UCSD-AML1 (cell line): Measurements from ENCODE around the gene TMEM213.
"Not testable (repeated sequence)": the region's sequence is repeated elsewhere in the genome, so short reads cannot be mapped to it uniquely, and the experiment has no call there.

ENCODE experiments used
- DNase-seq: peaks from one replicate; lab custom pipeline; 2025; ENCODE audit not compliant: unreplicated experiment; lab: John Stamatoyannopoulos, UW

The TMEM213 gene

DNA sequence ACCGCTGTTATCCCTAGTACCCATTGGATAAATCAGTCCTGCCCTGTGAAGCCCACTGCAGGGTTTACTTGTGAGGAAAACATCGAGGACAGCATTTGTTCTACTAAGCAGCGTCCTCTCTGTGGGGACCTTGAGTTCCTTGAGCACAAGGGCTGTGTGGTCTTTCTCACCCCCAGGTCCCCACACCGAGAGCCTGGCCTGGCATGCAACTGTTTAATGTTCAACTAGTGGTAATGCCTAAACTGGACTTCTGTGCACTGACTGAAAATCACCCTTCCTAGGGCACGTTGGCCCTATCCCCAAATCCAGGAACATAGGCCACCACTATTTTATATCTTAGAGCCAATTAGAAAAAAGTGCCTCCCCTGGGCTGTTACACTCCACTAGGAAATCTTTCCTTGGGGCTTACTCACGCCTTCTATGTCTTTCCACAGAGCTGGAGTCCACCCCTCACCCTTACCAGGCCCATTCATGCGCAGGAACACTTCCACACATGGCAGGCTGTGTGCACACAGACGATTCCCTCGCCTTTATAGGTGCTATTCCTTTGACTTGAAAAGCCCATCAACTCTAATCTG, 1.7 kb upstream of the TMEM213 start:
- DNase-seq = no peak

DNA sequence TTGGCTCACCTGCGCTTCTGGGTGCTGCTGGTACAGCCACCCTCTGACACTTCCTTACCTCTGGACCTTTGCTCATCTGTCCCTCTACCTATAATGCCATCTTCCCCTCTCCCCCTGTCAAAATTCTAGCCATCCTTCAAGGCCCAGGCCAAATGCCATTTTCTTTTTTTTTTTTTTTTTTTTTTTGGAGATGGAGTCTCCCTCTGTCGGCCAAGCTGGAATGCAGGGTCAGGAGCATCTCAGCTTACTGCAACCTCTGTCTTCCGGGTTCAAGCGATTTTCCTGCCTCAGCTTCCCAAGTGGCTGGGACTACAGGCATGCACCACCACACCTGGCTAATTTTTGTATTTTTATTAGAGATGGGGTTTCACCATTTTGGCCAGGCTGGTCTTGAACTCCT, 748 bp upstream of the TMEM213 start:
- not testable (repeated sequence) for DNase-seq

DNA sequence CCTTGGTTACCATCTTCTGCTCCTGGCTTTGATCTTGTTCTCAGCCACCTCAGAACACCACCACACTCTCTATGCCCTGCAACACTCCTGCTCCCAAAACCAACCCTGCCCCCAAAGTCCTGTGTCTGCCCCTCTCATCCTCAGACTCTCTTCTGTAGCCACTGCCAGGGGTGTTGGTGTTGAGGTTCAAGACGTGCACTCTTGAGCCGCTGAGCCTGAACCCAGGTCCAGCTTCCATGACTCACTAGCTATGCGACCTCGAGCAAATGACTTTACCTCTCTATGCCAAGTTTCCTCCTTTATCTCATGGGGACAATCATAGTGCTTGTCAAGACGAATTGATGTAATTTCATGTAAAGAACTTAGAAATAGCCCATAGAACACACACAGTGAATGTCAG, 1.0 kb downstream of the TMEM213 start:
- no peak for DNase-seq

DNA sequence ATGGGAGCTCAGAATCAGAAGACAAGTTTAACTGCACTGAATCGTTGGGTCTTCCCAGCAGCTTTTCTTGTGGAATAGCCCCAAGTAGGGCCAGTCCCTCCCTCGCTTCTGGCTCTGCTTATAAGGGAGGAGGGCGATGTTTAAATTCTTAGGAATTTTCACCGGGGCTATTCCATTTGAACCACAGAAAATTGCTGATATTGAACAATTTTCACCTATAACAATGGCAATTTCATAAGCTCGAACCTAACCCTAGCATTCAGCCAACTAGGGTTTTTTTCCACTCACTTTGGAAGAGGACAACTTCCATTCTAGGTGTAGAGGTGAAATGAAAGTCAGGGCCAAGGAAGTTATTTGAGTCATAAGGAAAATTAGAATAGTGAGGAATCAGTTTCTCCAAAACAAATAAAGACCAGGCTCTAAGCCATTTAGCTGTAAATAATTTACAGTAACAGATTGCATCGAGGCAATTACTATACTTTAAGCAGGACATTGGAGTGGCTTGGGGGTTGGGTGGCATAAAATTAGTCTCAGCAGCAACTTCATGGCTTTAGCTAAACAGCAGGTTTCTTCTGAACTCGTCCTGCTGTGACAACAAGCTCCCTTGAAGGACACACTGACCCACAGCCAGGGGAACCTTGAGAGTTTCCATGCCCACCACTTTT, 1.7 kb downstream of the TMEM213 start:
- DNase-seq = no peak

DNA sequence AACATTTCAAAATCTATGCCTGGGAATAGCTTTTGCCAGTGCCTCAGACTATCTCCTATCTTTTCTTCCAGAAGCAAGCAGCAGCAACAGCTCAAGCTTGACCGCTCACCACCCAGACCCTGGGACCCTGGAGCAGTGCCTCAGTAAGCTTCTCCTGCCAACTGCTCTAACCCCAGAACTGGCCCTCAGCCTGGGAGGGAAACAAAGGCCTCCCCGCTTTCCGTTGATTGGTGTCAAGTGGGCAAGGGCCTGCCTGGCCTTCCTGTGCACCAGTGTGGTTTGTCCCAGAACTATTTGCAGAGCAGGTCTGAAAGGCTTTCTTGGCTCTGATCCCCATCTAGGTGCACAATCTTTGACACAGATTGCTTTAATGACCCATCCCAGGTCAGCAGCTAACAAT, 3.5 kb downstream of the TMEM213 start:
- DNase-seq = no peak

DNA sequence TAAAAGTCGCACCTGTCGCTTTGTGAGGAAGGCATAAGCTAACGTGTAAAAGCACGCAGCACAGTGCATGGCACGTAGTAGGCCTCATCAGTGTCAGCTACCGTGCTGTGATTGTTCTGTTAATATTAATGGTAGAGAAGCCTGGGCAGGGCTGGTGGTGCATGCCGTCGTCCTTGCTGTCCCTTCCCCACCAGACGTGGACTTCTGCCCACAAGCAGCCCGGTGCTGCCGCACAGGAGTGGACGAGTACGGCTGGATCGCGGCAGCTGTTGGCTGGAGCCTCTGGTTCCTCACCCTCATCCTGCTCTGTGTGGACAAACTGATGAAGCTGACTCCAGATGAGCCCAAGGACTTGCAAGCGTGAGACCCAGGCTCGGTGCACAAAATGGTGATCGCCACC, 4.9 kb downstream of the TMEM213 start:
- no peak for DNase-seq

DNA sequence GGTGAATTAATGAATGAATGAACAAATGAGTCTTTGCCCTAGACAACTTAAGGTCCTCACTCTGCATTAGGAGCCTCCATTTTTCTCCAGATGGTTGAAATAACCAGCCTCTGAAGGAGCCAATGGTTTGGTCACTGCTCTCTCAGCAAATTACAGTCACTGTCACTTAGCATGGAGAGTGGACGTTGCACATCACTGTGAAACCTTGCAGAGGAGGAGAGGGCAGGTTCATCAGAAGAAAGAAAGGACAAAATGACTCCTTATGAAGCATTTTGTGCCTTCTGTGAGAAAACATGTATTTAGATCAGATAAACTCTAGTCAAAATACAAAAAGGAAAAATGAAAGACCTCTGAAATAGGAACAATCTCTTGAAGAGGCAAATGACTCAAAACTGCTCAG, 6.8 kb downstream of the TMEM213 start:
- no peak for DNase-seq

DNA sequence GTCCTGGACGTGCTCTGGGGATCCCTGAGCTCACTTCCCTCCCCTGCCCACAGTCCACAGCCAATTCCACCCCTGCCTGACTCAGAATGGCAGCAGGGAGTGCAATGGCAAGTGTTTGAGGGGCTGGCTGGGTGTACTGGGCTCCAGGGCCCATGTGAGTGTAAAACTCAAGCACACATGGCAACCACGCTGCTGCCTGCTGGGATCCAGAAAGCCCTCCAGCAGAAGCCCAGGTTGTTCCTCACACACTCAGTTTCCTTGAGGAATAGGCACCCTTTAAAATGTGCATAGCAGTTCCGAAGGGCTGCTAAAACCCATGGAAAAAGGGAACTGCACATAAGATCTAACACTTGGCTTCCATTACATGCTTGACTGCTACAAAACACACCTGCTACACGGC, 11.6 kb downstream of the TMEM213 start:
- DNase-seq = no peak

DNA sequence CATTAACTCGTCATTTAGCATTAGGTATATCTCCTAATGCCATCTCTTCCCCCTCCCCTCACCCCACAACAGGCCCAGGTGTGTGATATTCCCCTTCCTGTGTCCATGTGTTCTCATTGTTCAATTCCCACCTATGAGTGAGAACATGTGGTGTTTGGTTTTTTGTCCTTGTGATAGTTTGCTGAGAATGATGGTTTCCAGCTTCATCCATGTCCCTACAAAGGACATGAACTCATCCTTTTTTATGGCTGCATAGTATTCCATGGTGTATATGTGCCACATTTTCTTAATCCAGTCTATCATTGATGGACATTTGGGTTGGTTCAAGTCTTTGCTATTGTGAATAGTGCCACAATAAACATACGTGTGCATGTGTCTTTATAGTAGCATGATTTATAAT, 13.5 kb downstream of the TMEM213 start:
- DNase-seq = not testable (repeated sequence)

DNA sequence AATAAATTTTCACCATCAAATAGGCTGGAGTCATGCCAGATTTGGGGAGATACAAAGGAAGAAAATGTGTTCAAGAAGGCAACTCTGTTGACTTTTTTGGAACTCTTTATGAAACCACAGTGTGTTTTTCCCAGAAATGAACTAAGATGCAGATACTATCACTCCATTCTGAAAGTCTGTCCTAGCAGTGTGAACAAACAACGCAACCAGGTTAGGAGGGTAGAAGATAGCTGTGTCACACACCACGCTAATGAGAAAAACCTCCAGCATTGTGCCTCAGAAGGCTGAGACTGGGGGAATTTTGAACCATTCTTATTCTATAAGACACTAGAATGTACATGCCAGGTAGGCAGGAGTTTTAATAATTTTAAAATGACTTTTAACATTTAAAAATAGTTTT, 16.2 kb downstream of the TMEM213 start:
- DNase-seq = no peak

DNA sequence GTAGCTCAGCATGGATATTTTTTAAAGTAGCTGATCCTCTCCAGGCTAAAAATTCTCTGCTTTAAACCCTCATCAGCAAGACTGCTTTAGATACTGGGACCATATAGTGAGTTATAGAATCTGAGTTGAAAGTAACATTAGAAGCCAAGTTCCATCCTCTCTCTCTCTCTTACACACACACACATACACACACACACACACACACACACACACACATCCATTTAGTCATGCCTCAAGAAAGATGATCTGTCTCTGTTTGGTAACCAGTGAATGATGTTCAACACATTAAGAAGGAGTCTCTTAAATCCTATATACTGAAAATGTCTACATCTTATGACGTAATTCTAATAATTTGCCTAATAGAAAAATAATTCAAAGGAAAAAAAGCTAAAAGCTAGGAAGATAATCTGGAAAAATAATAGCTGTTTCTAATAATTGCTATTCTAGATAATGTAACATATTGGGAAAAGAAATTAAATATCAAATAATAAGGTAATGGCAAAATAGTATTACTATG, 17.1 kb downstream of the TMEM213 start:
- DNase-seq = no peak

DNA sequence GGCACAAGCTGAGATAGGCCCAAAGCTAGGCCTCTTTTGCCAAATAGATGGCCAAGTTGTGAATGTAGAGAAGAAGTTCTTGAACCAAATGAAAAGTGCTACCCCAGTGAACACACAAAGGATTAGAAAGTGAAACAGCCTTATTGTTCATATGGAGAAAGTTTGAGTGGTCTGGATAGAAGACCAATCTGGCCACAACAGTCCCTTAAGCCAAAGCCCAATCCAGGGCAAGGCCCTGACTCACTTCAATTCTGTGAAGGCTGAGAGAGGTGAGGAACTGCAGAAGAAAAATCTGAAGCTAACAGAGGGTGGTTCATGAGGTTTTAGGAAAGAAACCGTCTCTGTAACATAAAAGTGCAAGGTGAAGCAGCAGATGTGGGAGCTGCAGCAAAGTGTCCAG, 18.9 kb downstream of the TMEM213 start:
- DNase-seq = no peak

DNA sequence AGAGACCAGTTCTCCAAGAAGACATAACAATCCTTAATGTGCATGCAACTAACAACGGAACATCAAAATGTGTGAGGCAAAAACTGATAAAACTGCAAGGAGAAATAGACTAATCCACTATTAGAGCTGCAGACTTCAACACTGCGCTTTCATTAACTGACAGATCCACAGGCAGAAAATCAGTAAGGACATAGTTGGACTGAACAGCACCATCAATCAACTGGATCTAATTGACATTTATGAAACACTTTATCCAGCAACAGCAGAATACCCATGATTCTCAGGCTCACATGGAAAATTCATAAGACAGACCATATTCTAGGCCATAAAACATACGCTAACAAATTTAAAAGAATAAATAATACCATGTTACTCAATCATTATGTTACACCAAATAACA, 21.8 kb downstream of the TMEM213 start:
- no peak for DNase-seq

DNA sequence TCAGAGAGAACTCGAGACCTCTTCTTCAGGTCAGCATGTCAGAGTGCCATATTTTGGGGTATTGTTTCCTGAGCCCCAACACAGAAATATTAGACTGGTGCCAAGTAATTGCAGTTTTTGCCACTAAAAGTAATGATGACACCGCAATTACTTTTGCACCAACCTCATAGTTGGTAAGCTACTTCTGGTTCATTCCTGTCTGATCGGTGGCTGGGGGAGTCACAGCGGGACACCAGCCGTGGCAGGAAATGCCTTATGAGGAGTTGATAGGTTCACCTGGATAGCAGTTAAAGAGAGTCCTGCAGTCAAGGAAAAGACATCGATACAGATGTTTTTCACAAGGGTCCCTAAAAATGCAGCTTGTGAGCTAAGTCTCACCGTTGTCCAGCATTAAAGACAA, 24.1 kb downstream of the TMEM213 start:
- no peak for DNase-seq

DNA sequence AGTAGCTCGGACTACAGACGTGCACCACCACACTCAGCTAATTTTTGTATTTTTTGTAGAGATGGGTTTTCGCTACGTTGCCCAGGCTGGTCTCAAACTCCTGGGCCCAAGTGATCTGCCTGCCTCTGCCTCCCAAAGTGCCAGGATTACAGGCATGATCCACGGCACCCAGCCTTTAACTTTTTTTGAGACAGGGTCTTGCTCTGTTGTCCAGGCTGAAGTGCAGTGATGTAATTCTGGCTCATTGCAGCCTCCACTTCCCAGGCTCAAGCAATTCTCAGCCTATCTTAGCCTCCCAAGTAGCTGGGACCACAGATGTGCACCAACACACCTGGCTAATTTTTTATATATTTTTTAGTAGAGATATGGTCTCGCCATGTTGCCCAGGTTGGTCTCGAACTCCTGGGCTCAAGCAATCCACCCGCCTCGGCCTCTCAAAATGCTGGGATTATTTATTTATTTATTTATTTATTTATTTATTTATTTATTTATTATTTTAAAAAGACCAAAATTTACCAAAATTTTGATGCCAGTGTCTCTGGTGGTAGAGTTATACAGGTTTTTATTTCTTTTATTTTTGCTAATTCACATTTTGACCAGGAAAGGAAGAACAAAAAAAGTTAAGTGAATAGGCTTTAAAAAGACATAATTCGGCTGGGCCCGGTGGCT, 25.2 kb downstream of the TMEM213 start:
- DNase-seq = no peak

DNA sequence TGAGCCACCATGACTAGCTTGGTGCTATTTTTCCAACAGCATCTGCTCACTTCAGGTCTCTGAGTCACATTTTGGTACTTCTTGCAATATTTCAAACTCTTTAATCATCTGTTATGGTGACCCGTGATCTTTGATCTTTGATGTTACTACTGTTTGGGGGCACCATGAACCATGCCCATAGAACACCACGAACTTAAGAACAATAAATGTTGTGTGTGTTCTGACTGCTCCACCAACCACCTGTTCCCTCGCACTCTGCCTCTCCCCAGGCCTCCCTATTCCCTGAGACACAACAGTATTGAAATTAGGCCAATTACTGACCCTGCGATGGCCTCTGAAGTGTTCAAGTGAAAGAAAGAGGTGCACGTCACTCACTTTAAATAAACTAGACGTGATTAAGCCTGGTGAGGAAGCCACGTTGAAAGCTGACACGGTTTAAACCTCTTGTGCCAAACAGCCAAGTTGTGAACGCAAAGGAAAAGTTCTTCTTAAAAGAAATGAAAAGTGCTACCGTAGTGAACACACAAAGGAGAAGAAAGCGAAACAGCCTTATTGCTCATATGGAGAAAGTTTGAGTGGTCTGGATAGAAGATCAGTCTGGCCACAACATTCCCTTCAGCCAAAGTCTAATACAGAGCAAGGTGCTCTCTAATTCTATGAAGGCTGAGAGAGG, 27.4 kb downstream of the TMEM213 start:
- DNase-seq = no peak

DNA sequence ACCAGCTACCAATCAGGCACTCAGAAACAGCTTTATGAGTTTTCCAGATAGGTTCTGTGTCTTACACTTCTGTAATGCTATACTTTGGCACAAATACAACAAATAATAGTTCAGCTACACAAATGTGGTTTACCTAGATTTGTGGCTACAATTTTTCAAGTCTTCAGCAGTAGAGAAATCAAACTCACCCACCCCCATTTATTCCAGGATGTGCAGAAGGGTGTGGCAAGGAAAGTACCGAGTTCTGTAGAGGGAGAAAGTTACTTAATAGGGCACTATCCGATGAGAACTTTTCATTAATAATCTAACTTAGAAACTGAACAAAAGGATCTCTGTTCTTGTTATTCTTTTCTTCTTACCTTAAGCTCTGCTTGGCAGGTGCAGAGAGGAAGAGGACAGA, 30.5 kb downstream of the TMEM213 start:
- no peak for DNase-seq

DNA sequence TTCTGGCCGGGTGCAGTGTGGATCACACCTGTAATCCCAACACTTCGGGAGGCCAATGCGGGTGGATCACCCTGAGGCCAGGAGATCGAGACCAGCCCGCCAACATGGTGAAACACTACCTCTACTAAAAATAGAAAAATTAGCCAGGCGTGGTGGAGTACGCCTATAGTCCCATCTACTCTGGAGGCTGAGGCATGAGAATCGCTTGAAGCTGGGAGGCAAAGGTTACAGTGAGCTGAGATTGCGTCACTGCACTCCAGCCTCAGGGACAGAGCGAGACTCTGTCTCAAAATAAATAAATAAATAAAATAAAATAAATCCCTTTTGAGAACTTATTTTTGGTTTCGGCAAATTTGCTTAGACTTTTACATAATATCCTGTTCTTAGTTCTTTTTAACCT, 31.5 kb downstream of the TMEM213 start:
- no peak for DNase-seq

DNA sequence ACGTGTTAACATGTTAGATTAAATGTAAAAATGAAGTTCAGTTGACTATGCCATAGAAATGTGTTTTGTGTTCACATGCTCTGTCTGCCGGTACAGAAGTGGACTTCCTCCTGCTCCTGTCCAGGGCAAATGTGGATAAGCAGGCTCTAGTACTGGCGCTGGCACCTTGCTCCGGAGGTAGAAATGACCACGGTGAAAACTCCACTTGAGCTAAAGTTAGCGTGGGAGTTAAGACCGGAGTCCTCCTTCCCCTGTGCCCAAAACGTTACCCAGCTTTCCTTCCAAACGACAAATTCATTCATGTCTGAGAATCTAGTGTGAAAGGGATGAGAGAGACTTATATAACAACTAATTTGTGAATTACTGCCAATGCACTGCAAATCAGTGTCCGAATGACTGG, 35.2 kb downstream of the TMEM213 start:
- no peak for DNase-seq

DNA sequence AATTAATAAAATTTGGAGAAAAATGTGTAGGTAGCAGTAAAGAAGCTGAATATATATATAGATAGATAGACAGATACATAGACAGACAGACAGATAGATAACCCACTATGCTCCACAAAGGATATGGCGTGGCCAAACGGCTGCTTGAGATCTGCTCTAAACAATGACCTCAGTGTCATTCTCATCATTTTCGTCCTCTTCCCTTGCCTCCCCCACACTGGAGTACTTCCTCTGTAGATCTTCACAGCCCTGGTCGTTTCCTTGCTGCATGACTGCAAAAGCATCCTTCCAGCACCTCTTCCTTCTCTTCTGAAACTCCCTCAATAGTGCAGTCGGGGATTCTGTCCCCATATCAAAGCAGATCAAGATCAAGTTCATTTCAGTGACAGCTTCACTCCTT, 35.8 kb downstream of the TMEM213 start:
- no peak for DNase-seq

DNA sequence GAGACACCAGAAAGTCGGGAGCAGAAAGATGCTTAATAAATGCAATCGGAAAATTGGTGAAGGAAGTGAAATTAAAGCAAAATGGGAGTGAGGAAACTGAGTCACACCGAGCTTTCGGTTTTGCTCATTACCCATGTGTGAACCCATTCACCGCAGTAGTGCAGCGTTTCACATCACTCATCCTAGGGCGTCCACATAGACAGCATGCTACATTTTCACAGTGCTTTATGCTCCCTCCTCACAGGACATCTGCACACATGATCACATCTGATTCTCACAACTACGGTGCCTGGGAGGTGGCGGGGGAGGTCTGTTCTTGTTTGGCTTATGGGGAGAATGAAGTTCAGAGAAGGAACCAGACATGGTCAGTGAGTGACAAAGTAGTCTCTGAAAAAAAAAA, 36.8 kb downstream of the TMEM213 start:
- DNase-seq = no peak

DNA sequence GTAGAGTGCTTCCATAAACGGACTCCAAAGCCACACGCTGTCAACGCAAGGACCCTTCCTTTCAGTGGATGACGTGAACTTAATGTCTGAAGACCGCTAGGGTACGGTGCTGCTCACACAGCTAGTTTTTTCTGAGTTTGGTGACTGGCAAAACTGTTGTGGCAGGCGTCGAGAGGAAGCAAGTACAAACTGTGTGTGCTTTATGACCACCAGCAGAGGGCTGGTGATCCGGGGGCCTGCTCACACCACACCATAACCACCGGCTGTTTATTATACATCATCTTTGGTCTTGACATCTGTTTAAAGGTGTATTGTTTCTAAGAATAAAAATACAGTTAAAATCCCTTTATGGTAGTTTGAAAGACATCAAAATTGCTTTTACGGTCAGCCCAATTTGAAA, 37.3 kb downstream of the TMEM213 start:
- no peak for DNase-seq
